ENCODE results near the gene SLK. TPM values are rescaled to one million over a fixed set of nuclear protein-coding genes. Genes with fewer than 3 reads are reported as not detected.

Gene SLK
- total and polyA plus RNA-seq, 7 donors = 15.6 to 96.1 (median 72.1) TPM

DNA sequence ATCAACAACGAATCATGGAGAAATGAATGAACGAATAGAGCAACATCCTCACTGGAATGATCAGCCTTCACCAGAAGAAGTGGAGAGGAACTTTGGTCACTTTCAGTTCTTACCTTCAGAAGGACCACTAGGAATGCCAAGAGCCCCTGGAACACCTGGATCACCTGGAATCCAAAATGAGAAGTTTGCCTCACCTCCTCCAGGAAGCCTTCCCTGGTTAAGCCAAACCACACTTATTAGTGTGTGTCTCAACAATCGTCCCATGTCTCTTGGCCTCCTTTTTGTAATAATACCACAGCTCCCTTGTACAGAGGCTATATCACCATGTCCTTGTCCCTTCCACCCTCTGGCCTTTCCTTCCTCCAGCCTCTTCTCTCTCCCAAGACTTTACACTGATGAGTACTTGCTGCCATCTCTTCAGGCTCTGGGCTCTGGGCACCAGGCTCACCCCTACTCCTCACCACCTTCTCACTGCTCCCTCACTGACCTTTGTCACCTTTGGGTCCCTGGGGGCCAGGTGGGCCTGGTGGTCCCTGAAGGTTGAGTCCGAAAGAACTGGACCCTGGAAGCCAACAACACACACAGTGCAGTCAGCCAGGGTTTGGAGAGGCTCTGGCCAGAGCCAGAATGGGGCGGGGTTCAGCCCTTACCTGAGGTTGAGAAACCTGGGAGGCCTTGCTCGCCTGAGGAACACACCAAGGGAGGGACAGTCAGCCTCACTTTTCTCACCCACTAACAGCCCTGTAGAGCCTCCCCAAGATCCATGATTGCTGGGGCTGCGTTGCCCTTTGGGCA lies 72.2 kb downstream of the SLK start:
- H3K27me3 ChIP-seq = no peaks in the 10 kb centered on the region
- no peak overlapping the region for H3K27ac ChIP-seq
- intact Hi-C loops (cut with DNase I) = no loop called here
- DNase-seq = no peak
- H3K4me3 ChIP-seq = no peak overlapping the region
- H3K36me3 ChIP-seq = no peaks in the 10 kb centered on the region
- H3K4me1 ChIP-seq = no peaks in the 10 kb centered on the region
- WGBS, 2 donors = 90 to 91% methylated on average over 7 of the region's 7 CpGs
- no peaks in the 10 kb centered on the region for H3K9me3 ChIP-seq
- TF ChIP-seq POLR2A (IDR thresholded peaks at IDR 0.05) = no peak
- TF ChIP-seq, protein P1, sequence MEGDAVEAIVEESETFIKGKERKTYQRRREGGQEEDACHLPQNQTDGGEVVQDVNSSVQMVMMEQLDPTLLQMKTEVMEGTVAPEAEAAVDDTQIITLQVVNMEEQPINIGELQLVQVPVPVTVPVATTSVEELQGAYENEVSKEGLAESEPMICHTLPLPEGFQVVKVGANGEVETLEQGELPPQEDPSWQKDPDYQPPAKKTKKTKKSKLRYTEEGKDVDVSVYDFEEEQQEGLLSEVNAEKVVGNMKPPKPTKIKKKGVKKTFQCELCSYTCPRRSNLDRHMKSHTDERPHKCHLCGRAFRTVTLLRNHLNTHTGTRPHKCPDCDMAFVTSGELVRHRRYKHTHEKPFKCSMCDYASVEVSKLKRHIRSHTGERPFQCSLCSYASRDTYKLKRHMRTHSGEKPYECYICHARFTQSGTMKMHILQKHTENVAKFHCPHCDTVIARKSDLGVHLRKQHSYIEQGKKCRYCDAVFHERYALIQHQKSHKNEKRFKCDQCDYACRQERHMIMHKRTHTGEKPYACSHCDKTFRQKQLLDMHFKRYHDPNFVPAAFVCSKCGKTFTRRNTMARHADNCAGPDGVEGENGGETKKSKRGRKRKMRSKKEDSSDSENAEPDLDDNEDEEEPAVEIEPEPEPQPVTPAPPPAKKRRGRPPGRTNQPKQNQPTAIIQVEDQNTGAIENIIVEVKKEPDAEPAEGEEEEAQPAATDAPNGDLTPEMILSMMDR (IDR thresholded peaks at IDR 0.05) = no peak
- TF ChIP-seq EP300 (IDR thresholded peaks at IDR 0.05) = no peak
- no peak for TF ChIP-seq POLR2AphosphoS5 (IDR thresholded peaks at IDR 0.05)

DNA sequence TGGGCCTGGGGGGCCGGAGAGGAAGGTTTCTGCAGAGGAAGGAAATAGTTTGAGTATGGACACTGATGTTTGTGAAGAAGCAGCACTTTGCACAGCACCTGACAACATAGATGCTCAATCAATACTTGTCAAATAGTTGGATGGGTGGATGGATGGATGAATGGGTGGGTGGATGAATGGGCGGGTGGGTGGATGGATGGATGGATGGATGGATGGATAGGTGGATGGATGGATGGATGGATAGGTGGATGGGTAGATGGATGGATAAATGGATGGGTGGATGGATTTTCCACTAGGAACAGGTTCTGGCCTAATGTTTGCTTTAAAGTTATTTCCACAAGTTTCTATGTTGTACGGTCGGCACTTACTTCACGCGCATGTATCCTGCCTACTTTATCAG lies 73.4 kb downstream of the SLK start:
- Histone ChIP-seq H3K27me3 (no peaks in the 10 kb centered on the region), H3K36me3 (no peaks in the 10 kb centered on the region), H3K27ac (no peak overlapping the region), H3K9me3 (no peaks in the 10 kb centered on the region), H3K4me3 (no peak overlapping the region), H3K4me1 (no peaks in the 10 kb centered on the region)
- TF ChIP-seq, protein P1 (IDR thresholded peaks at IDR 0.05) = no peak
- TF ChIP-seq POLR2A (IDR thresholded peaks at IDR 0.05) (no peak), EP300 (IDR thresholded peaks at IDR 0.05) (no peak), POLR2AphosphoS5 (IDR thresholded peaks at IDR 0.05) (no peak)
- 79 to 80% methylated on average over 6 of the region's 6 CpGs for whole genome bisulfite sequencing, 2 donors
- intact Hi-C loops (cut with DNase I) = no loop called here
- DNase-seq = no peak

DNA sequence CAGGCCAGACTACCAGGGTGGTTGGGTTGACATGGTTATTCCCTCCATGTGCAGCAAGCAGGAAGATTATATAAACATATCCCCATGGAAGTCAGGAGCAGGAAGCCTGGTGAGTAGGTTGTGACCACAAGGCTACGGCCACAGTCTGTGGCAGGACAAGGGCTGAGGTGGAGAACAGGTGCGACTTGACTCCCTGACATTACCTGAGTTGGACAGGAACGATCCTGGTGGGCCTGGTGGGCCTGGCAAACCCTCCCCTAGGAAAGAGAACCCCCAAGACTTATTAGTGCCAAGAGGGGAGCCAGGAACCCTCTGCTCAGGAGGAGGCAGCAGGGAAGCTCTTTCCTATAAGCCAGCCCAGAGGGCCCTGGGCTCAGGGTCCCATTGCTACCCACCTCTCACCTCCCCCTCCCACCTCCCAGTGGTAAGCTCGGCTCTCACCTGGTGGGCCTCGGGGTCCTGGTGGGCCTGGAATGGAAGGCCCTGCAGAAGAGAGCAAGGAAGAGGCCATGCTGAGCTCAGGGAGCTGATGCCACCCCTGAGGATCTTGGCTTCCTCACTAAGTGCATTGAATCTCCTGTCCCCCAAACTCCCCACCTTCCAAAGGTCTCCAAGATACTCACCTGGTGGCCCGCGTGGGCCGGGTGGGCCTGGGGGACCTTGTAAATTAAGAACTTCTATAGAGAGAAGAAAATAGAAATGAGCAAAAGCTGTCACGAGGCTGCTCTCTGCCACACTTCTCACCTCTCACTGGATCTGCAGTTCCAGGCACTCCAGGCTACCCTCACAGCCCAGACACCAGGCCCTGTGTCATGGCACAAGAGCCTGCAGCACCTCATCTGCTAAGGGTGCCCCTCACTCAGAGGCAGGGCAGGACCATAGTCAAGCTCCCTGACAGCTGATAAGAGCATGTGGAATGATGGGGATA lies 74.2 kb downstream of the SLK start:
- H3K4me3 ChIP-seq = no peak overlapping the region
- no peaks in the 10 kb centered on the region for H3K36me3 ChIP-seq
- TF ChIP-seq, protein P1 (IDR thresholded peaks at IDR 0.05) = no peak
- TF ChIP-seq EP300 (IDR thresholded peaks at IDR 0.05) = no peak
- no peak for TF ChIP-seq POLR2AphosphoS5 (IDR thresholded peaks at IDR 0.05)
- no peak for TF ChIP-seq POLR2A (IDR thresholded peaks at IDR 0.05)
- no peaks in the 10 kb centered on the region for H3K9me3 ChIP-seq
- H3K27ac ChIP-seq = no peak overlapping the region
- 73 to 81% methylated on average over 9 of the region's 9 CpGs for WGBS, 2 donors
- DNase-seq = no peak
- no peaks in the 10 kb centered on the region for H3K27me3 ChIP-seq
- intact Hi-C loops (cut with DNase I) = no loop called here
- H3K4me1 ChIP-seq = no peaks in the 10 kb centered on the region

DNA sequence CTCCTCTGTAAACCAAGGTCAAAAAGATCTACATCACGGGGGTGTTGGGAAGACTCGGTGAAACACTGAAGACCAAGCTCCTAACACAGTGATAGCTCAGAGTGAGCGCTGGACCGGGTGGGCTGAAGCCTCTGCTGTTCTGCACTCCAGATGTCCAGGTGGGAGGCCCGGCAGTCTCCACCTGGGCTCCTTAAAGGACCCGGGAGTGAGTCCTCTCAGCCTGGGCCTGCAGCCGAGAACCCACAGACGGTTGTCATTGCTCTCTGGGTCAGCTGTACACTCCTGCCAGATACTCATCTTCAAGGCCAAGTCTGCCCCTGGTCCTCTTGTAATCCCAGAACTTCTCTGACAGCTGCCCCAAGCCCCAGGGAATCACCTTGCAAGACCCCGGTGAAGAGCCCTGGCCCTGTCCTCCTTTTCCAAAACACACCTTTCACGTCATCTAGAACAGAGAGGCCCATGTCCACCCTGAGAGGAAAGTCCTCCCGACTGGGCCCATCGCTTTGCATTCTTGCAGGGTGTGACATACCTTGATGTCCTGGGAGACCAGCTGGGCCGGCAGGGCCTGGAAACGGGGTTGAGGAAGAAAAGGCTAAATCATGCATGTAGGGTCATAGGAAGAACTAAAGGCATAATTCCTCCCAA lies 75.1 kb downstream of the SLK start:
- H3K27ac ChIP-seq = no peak overlapping the region
- H3K4me1 ChIP-seq = no peaks in the 10 kb centered on the region
- DNase-seq = no peak
- H3K9me3 ChIP-seq = no peaks in the 10 kb centered on the region
- H3K27me3 ChIP-seq = no peaks in the 10 kb centered on the region
- TF ChIP-seq EP300 (IDR thresholded peaks at IDR 0.05) (no peak), POLR2A (IDR thresholded peaks at IDR 0.05) (no peak), POLR2AphosphoS5 (IDR thresholded peaks at IDR 0.05) (no peak)
- TF ChIP-seq, protein P1 (IDR thresholded peaks at IDR 0.05) = no peak
- intact Hi-C loops (cut with DNase I) = no loop called here
- no peak overlapping the region for H3K4me3 ChIP-seq
- no peaks in the 10 kb centered on the region for H3K36me3 ChIP-seq
- 87 to 93% methylated on average over 14 of the region's 14 CpGs for WGBS, 2 donors
